Germinal center (tissue), 1 donor: ENCODE measurements around the gene TNNT2.

Source experiments
- DNase-seq: peaks from one replicate; pipeline ENCODE4 v3.0.0; 2012; ENCODE audit warnings: mixed read lengths, low spot score

Gene TNNT2

GRCh38 chr1:201313086-201313485 is 64.4 kb downstream of the TNNT2 start:
- DNase-seq, result no peak

- DNase-seq, result no peak
Measured at GRCh38 chr1:201312298-201312697, 65.2 kb downstream of the TNNT2 start.

GRCh38 chr1:201311356-201312011 is 66.0 kb downstream of the TNNT2 start:
- no peak for DNase-seq

GRCh38 chr1:201310986-201311355 is 66.5 kb downstream of the TNNT2 start:
- no peak for DNase-seq

GRCh38 chr1:201310251-201310985 is 67.1 kb downstream of the TNNT2 start:
- no peak for DNase-seq

- peak; percentile 19 for DNase-seq
Measured at GRCh38 chr1:201309416-201309815, 68.1 kb downstream of the TNNT2 start.
